HCT116 (cell line): ENCODE measurements around the gene F13A1. TPM values are rescaled to one million over a fixed set of nuclear protein-coding genes. Genes with fewer than 3 reads are reported as not detected.

Experiments
- ATAC-seq: fragments of 200-7000 bp; cut with Tn5 transposase; 2 replicates; pipeline ENCODE4 v1.9.1; 2020; ENCODE audit warnings: mild to moderate bottlenecking, moderate library complexity
- BruUV-seq: library from RNA; stranded (reverse); fragments of 400-500 nt; replicated peaks from 2 replicates; lab custom pipeline; 2021; lab: Mats Ljungman, UMichigan
- CTCF ChIA-PET: fragments of 300-600 bp; sonication (Branson Sonifier 250); formaldehyde crosslinking; loops from one replicate; lab custom pipeline; 2021; ENCODE audit warnings: antibody characterized with exemption; lab: Charles Lee
- POLR2A ChIA-PET: fragments of 300-600, 350-600 bp; sonication (Branson Sonifier 250); formaldehyde crosslinking; loops from one replicate; lab custom pipeline; 2021; ENCODE audit warnings: antibody characterized with exemption; lab: Charles Lee
- RAD21 ChIA-PET, 2 experiments: fragments of 300-600 bp; sonication (Branson Sonifier 250); formaldehyde crosslinking; loops; one replicate each; lab custom pipeline; 2023; ENCODE audit warnings: low total read pairs in 2 of 2; ENCODE audit not compliant: uncharacterized antibody in 2 of 2, unreplicated experiment in 2 of 2, low non-redundant PET in 1 of 2; lab: Charles Lee
- DNase-seq: peaks from one replicate; pipeline ENCODE4 v3.0.0-alpha.2; 2010; ENCODE audit warnings: low read depth, low spot score
- H2AFZ ChIP-seq: fragments of 200-600 bp; shearing (Covaris generic), sonication (generic); 2 replicates; pipeline ENCODE4 v1.6.1; 2017; ENCODE audit warnings: low read depth, mixed run types, mixed read lengths, antibody characterized with exemption, low read length; ENCODE audit not compliant: poor library complexity, severe bottlenecking
- H3K27ac ChIP-seq: 2 replicates; pipeline ENCODE4 v1.5.1; 2012; ENCODE audit warnings: low read depth, low read length
- H3K27me3 ChIP-seq: fragments of 200-600 bp; sonication (generic); 2 replicates; pipeline ENCODE4 v1.6.1; 2016; ENCODE audit warnings: mixed run types, low read length, mixed read lengths; ENCODE audit not compliant: insufficient read depth
- H3K36me3 ChIP-seq, 2 experiments: fragments of 200-500 bp in 1 of 2; fragments of 200-600 bp in 1 of 2; sonication (Bioruptor generic) in 1 of 2; sonication (generic) in 1 of 2; 2 replicates each; pipeline versions ENCODE4 v1.5.1 to v1.6.1; 2014 to 2016; ENCODE audit warnings: low read length in 2 of 2, inconsistent platforms in 1 of 2, mixed read lengths in 1 of 2, mixed run types in 1 of 2; ENCODE audit not compliant: insufficient read depth in 2 of 2, control insufficient read depth in 1 of 2
- H3K4me1 ChIP-seq, 2 experiments: fragments of 200-600 bp in 1 of 2; sonication (generic) in 1 of 2; 2 replicates each; pipeline versions ENCODE4 v1.5.1 to v1.6.1; 2012 to 2017; ENCODE audit warnings: low read length in 2 of 2, inconsistent platforms in 1 of 2, mild to moderate bottlenecking in 1 of 2, mixed read lengths in 1 of 2, mixed run types in 1 of 2, moderate library complexity in 1 of 2; ENCODE audit not compliant: insufficient read depth in 2 of 2, control insufficient read depth in 1 of 2
- H3K4me2 ChIP-seq: fragments of 200-600 bp; sonication (generic); 2 replicates; pipeline ENCODE4 v1.6.1; 2017; ENCODE audit warnings: mixed run types, low read length, mixed read lengths
- H3K4me3 ChIP-seq, 2 experiments: fragments of 200-600 bp in 1 of 2; sonication (generic) in 1 of 2; replicated peaks in 1 of 2; 2 replicates each; pipeline ENCODE4 v1.5.1; 2011 to 2016; ENCODE audit warnings: low read length in 2 of 2, control low read depth in 1 of 2, low read depth in 1 of 2, mild to moderate bottlenecking in 1 of 2, mixed read lengths in 1 of 2, mixed run types in 1 of 2
- H3K79me2 ChIP-seq: fragments of 200-600 bp; sonication (generic); 2 replicates; pipeline ENCODE4 v1.6.1; 2017; ENCODE audit warnings: mild to moderate bottlenecking, mixed run types, low read length, moderate library complexity, mixed read lengths; ENCODE audit not compliant: insufficient read depth
- H3K9ac ChIP-seq: fragments of 200-600 bp; sonication (generic); 2 replicates; pipeline ENCODE4 v1.6.1; 2016; ENCODE audit warnings: low read length, mixed read lengths
- H3K9me2 ChIP-seq: fragments of 200-600 bp; sonication (generic), shearing (Covaris generic); 2 replicates; pipeline ENCODE4 v1.6.1; 2017; ENCODE audit warnings: mixed run types, mild to moderate bottlenecking, moderate library complexity; ENCODE audit not compliant: insufficient read depth
- H3K9me3 ChIP-seq, 2 experiments: fragments of 200-500 bp in 1 of 2; fragments of 200-600 bp in 1 of 2; sonication (Bioruptor generic) in 1 of 2; sonication (generic) in 1 of 2; 2 replicates each; pipeline ENCODE4 v1.6.1; 2014 to 2017; ENCODE audit warnings: low read length in 2 of 2, mixed read lengths in 2 of 2, inconsistent platforms in 1 of 2, low read depth in 1 of 2, mild to moderate bottlenecking in 1 of 2, mixed run types in 1 of 2, moderate library complexity in 1 of 2; ENCODE audit not compliant: control insufficient read depth in 1 of 2, insufficient read depth in 1 of 2
- H4K20me1 ChIP-seq: fragments of 200-600 bp; sonication (generic), shearing (Covaris generic); 2 replicates; pipeline ENCODE4 v1.6.1; 2017; ENCODE audit warnings: mixed run types, mild to moderate bottlenecking, moderate library complexity; ENCODE audit not compliant: insufficient read depth
- ATF3 ChIP-seq: IDR thresholded peaks from 2 replicates; pipeline ENCODE4 v1.6.1; 2012
- CEBPB ChIP-seq: IDR thresholded peaks from 2 replicates; pipeline ENCODE4 v1.6.1; 2012; ENCODE audit warnings: low read depth
- ELF1 ChIP-seq: IDR thresholded peaks from 2 replicates; pipeline ENCODE4 v1.6.1; 2012; ENCODE audit warnings: low read depth, borderline replicate concordance
- EZH2 ChIP-seq: fragments of 200-600 bp; sonication (generic); IDR thresholded peaks from 2 replicates; pipeline ENCODE4 v1.6.1; 2017; ENCODE audit warnings: antibody characterized with exemption, mixed run types
- EZH2phosphoT487 ChIP-seq: fragments of 200-600 bp; IDR thresholded peaks from 2 replicates; pipeline ENCODE4 v1.6.1; 2018; ENCODE audit warnings: antibody characterized with exemption, borderline replicate concordance
- FOSL1 ChIP-seq: IDR thresholded peaks from 2 replicates; pipeline ENCODE4 v1.6.1; 2012; ENCODE audit warnings: low read depth
- POLR2A ChIP-seq: IDR thresholded peaks from 2 replicates; pipeline ENCODE4 v1.7.0; 2011; ENCODE audit warnings: borderline replicate concordance; ENCODE audit not compliant: insufficient read depth, insufficient read length; ENCODE audit errors: extremely low read depth
- POLR2AphosphoS5 ChIP-seq: IDR thresholded peaks from 2 replicates; pipeline ENCODE4 v1.6.1; 2011; ENCODE audit warnings: mild to moderate bottlenecking, low read depth, low read length, moderate library complexity
- RAD21 ChIP-seq: IDR thresholded peaks from 2 replicates; pipeline ENCODE4 v1.6.1; 2012; ENCODE audit warnings: low read depth, mild to moderate bottlenecking
- REST ChIP-seq: IDR thresholded peaks from 2 replicates; pipeline ENCODE4 v1.6.1; 2012; ENCODE audit warnings: low read depth
- SRF ChIP-seq: IDR thresholded peaks from 2 replicates; pipeline ENCODE4 v1.6.1; 2012; ENCODE audit warnings: low read depth
- TCF7L2 ChIP-seq: IDR thresholded peaks from 2 replicates; pipeline ENCODE4 v1.7.0; 2011; ENCODE audit warnings: borderline replicate concordance, inconsistent platforms; ENCODE audit not compliant: insufficient read depth, insufficient read length; ENCODE audit errors: extremely low read depth
- YY1 ChIP-seq: IDR thresholded peaks from 2 replicates; pipeline ENCODE4 v1.6.1; 2011; ENCODE audit warnings: low read length, low read depth, moderate library complexity, mild to moderate bottlenecking; ENCODE audit not compliant: insufficient replicate concordance; ENCODE audit errors: extremely low read depth
- ZBTB33 ChIP-seq: IDR thresholded peaks from 2 replicates; pipeline ENCODE4 v1.6.1; 2011; ENCODE audit warnings: mild to moderate bottlenecking, low read length, moderate library complexity; ENCODE audit not compliant: insufficient replicate concordance; ENCODE audit errors: extremely low read depth
- ZNF274 ChIP-seq: fragments of 200-500 bp; sonication (Bioruptor generic); IDR thresholded peaks from 2 replicates; pipeline ENCODE4 v1.6.1; 2014; ENCODE audit warnings: mild to moderate bottlenecking, low read depth, low read length, inconsistent platforms
- intact Hi-C: fragments of 100-400 bp; cut with micrococcal nuclease; formaldehyde crosslinking; loops from 2 replicates; pipeline ENCODE4 v1.10.0; 2022
- total RNA-seq: library from RNA; stranded (reverse); gene quantifications from one replicate; pipeline ENCODE4 v1.2.1, GENCODE V29; 2021; ENCODE audit not compliant: unreplicated experiment

The F13A1 gene
- total RNA-seq, 1 experiment from 2014 or later, result 0.34 TPM

GRCh38 chr6:6154335-6154734 is 166.1 kb downstream of the F13A1 start:
- BruUV-seq, result no TSS peak
- Histone ChIP-seq H3K79me2 (no peaks in the 10 kb centered on the region), H4K20me1 (no peaks in the 10 kb centered on the region), H3K27me3 (peaks cover 31% of the 10 kb centered on the region), H3K9me2 (no peaks in the 10 kb centered on the region), H3K27ac (no peak overlapping the region), H3K36me3 (no peaks in the 10 kb centered on the region), H3K9ac (no peak overlapping the region), H3K4me3 (no peak overlapping the region), H3K9me3 (no peaks in the 10 kb centered on the region), H2AFZ (no peak overlapping the region), H3K4me1 (no peaks in the 10 kb centered on the region), H3K4me2 (no peak overlapping the region)
- RAD21 ChIA-PET, result no interaction called here
- POLR2A ChIA-PET, result no interaction called here
- ATAC-seq (no peak), DNase-seq (no peak)
- intact Hi-C loops, result no loop called here
- CTCF ChIA-PET, result no interaction called here
- no peak for TF ChIP-seq POLR2A
- TF ChIP-seq YY1, result no peak
- TF ChIP-seq FOSL1, result no peak
- no peak for TF ChIP-seq SRF
- no peak for TF ChIP-seq RAD21
- no peak for TF ChIP-seq ATF3
- TF ChIP-seq ZNF274, result no peak
- no peak for TF ChIP-seq EZH2
- no peak for TF ChIP-seq ZBTB33
- TF ChIP-seq TCF7L2, result no peak
- no peak for TF ChIP-seq CEBPB
- no peak for TF ChIP-seq ELF1
- TF ChIP-seq REST, result no peak
- no peak for TF ChIP-seq POLR2AphosphoS5
- no peak for TF ChIP-seq EZH2phosphoT487
